H9 (cell line): Measurements from ENCODE around the gene SCAMP3. TPM values are rescaled to one million over a fixed set of nuclear protein-coding genes. Genes with fewer than 3 reads are reported as not detected.

Experiments
- DNase-seq: peaks from one replicate; pipeline ENCODE4 v3.0.0-alpha.2; 2017
- H2AFZ ChIP-seq: one replicate; pipeline ENCODE4 v1.6.1; 2013; ENCODE audit warnings: mild to moderate bottlenecking, low read length, control low read depth, moderate library complexity
- H2AK5ac ChIP-seq: 2 replicates; pipeline ENCODE4 v1.6.1; 2013; ENCODE audit warnings: low read length, control low read depth, mixed read lengths; ENCODE audit not compliant: insufficient read length
- H2BK120ac ChIP-seq: one replicate; pipeline ENCODE4 v1.6.1; 2013; ENCODE audit warnings: low read depth, mild to moderate bottlenecking, low read length, control low read depth, inconsistent platforms; ENCODE audit not compliant: poor library complexity, severe bottlenecking
- H2BK12ac ChIP-seq: 2 replicates; pipeline ENCODE4 v1.6.1; 2013; ENCODE audit warnings: low read length, control low read depth, mixed read lengths, low read depth; ENCODE audit not compliant: insufficient read length
- H2BK15ac ChIP-seq: 2 replicates; pipeline ENCODE4 v1.6.1; 2013; ENCODE audit warnings: low read depth, low read length, control low read depth
- H2BK20ac ChIP-seq: one replicate; pipeline ENCODE4 v1.6.1; 2013; ENCODE audit warnings: low read depth, mild to moderate bottlenecking, low read length, control low read depth, inconsistent platforms; ENCODE audit not compliant: poor library complexity, severe bottlenecking
- H2BK5ac ChIP-seq: 2 replicates; pipeline ENCODE4 v1.6.1; 2013; ENCODE audit warnings: low read length, control low read depth, mixed read lengths; ENCODE audit not compliant: insufficient read length
- H3K14ac ChIP-seq: 2 replicates; pipeline ENCODE4 v1.6.1; 2013; ENCODE audit warnings: low read length, control low read depth; ENCODE audit not compliant: insufficient read depth
- H3K18ac ChIP-seq: 2 replicates; pipeline ENCODE4 v1.6.1; 2013; ENCODE audit warnings: low read depth, mild to moderate bottlenecking, mixed read lengths, low read length, control low read depth; ENCODE audit not compliant: insufficient read length
- H3K23ac ChIP-seq: 2 replicates; pipeline ENCODE4 v1.6.1; 2013; ENCODE audit warnings: low read length, control low read depth, mixed read lengths, low read depth; ENCODE audit not compliant: insufficient read length
- H3K23me2 ChIP-seq: 2 replicates; pipeline ENCODE4 v1.6.1; 2013; ENCODE audit warnings: low read depth, mild to moderate bottlenecking, mixed read lengths, low read length, control low read depth; ENCODE audit not compliant: insufficient read length, poor library complexity, severe bottlenecking
- H3K27ac ChIP-seq: 2 replicates; pipeline ENCODE4 v1.5.1; 2013; ENCODE audit warnings: low read length, control low read depth, mixed read lengths, low read depth; ENCODE audit not compliant: insufficient read length
- H3K27me3 ChIP-seq: 2 replicates; pipeline ENCODE4 v1.6.1; 2013; ENCODE audit warnings: low read length, control low read depth, inconsistent platforms; ENCODE audit not compliant: insufficient read depth
- H3K4ac ChIP-seq: 2 replicates; pipeline ENCODE4 v1.6.1; 2013; ENCODE audit warnings: low read depth, mild to moderate bottlenecking, control low read depth, inconsistent platforms, low read length, moderate library complexity
- H3K4me1 ChIP-seq: 2 replicates; pipeline ENCODE4 v1.6.1; 2013; ENCODE audit warnings: low read length, control low read depth, inconsistent platforms; ENCODE audit not compliant: insufficient read depth
- H3K4me2 ChIP-seq: 2 replicates; pipeline ENCODE4 v1.6.1; 2013; ENCODE audit warnings: low read length, control low read depth, mixed read lengths; ENCODE audit not compliant: insufficient read length, insufficient read depth
- H3K56ac ChIP-seq: 2 replicates; pipeline ENCODE4 v1.6.1; 2013; ENCODE audit warnings: low read depth, mild to moderate bottlenecking, mixed read lengths, low read length, control low read depth; ENCODE audit not compliant: insufficient read length
- H3K79me1 ChIP-seq: 2 replicates; pipeline ENCODE4 v1.6.1; 2013; ENCODE audit warnings: low read depth, mild to moderate bottlenecking, moderate library complexity, low read length, control low read depth, inconsistent platforms; ENCODE audit not compliant: insufficient read depth, poor library complexity, severe bottlenecking
- H3K79me2 ChIP-seq: 2 replicates; pipeline ENCODE4 v1.6.1; 2013; ENCODE audit warnings: low read length, control low read depth, inconsistent platforms; ENCODE audit not compliant: insufficient read depth
- H3K9ac ChIP-seq: 2 replicates; pipeline ENCODE4 v1.6.1; 2013; ENCODE audit warnings: low read length, control low read depth, mixed read lengths; ENCODE audit not compliant: insufficient read length; ENCODE audit errors: extremely low read depth
- H3K9me3 ChIP-seq: one replicate; pipeline ENCODE4 v1.6.1; 2013; ENCODE audit warnings: low read depth, low read length, inconsistent platforms; ENCODE audit not compliant: control insufficient read depth
- H3T11ph ChIP-seq: one replicate; pipeline ENCODE4 v1.6.1; 2013; ENCODE audit warnings: mild to moderate bottlenecking, low read length, control low read depth, inconsistent platforms
- H4K20me1 ChIP-seq: one replicate; pipeline ENCODE4 v1.6.1; 2013; ENCODE audit not compliant: control insufficient read depth, insufficient read length, insufficient read depth
- H4K5ac ChIP-seq: 2 replicates; pipeline ENCODE4 v1.6.1; 2013; ENCODE audit warnings: low read depth, mild to moderate bottlenecking, mixed read lengths, low read length, control low read depth; ENCODE audit not compliant: insufficient read length
- H4K8ac ChIP-seq: replicated peaks from 2 replicates; pipeline ENCODE4 v1.6.1; 2013; ENCODE audit warnings: low read length, control low read depth, mixed read lengths, low read depth; ENCODE audit not compliant: insufficient read length
- H4K91ac ChIP-seq: 2 replicates; pipeline ENCODE4 v1.6.1; 2013; ENCODE audit warnings: low read depth, mild to moderate bottlenecking, moderate library complexity, mixed read lengths, low read length, control low read depth; ENCODE audit not compliant: insufficient read length
- H3K27ac Mint-ChIP-seq, 3 experiments: 2 replicates in 2 of 3; 3 replicates in 1 of 3; pipeline ENCODE4 v1.8.0; 2020 to 2021; ENCODE audit warnings: mixed read lengths in 3 of 3, mild to moderate bottlenecking in 1 of 3, moderate library complexity in 1 of 3
- H3K27me3 Mint-ChIP-seq: 2 replicates; pipeline ENCODE4 v1.8.0; 2021; ENCODE audit warnings: low read depth, mild to moderate bottlenecking, moderate library complexity, mixed read lengths
- H3K36me3 Mint-ChIP-seq, 3 experiments: 2 replicates in 2 of 3; 3 replicates in 1 of 3; pipeline ENCODE4 v1.8.0; 2020 to 2021; ENCODE audit warnings: low read depth in 3 of 3, mixed read lengths in 3 of 3; ENCODE audit not compliant: insufficient read depth in 1 of 3
- H3K4me1 Mint-ChIP-seq, 2 experiments: 2 replicates each; pipeline ENCODE4 v1.8.0; 2020; ENCODE audit warnings: mixed read lengths in 2 of 2
- H3K4me3 Mint-ChIP-seq, 2 experiments: 2 replicates in 1 of 2; 3 replicates in 1 of 2; pipeline ENCODE4 v1.8.0; 2020 to 2021; ENCODE audit warnings: mild to moderate bottlenecking in 2 of 2, mixed read lengths in 2 of 2, moderate library complexity in 1 of 2
- H3K9me3 Mint-ChIP-seq, 2 experiments: 2 replicates in 1 of 2; 3 replicates in 1 of 2; pipeline ENCODE4 v1.8.0; 2020; ENCODE audit warnings: mild to moderate bottlenecking in 2 of 2, mixed read lengths in 2 of 2, moderate library complexity in 1 of 2
- CTCF ChIP-seq: fragments of 200-600 bp; sonication (generic); conservative IDR thresholded peaks from 3 replicates; pipeline ENCODE4 v1.8.0; 2021; ENCODE audit warnings: antibody characterized with exemption, mild to moderate bottlenecking
- WGBS: extraction: QIAGEN DNeasy Blood & Tissue Kit; methylation state at CpG from one replicate; pipeline ENCODE4 v1.1.7; 2013; ENCODE audit warnings: missing lambda C conversion rate, low lambda C conversion rate, mixed read lengths; ENCODE audit not compliant: insufficient read length; ENCODE audit errors: extremely low coverage; 5-methylcytosine and 5-hydroxymethylcytosine counted together
- total RNA-seq: library from RNA; stranded (reverse); gene quantifications from 2 replicates; pipeline ENCODE4 v1.2.1, GENCODE V29; 2021

Gene SCAMP3
- total RNA-seq, 1 experiment from 2014 or later = 52.5 TPM

DNA sequence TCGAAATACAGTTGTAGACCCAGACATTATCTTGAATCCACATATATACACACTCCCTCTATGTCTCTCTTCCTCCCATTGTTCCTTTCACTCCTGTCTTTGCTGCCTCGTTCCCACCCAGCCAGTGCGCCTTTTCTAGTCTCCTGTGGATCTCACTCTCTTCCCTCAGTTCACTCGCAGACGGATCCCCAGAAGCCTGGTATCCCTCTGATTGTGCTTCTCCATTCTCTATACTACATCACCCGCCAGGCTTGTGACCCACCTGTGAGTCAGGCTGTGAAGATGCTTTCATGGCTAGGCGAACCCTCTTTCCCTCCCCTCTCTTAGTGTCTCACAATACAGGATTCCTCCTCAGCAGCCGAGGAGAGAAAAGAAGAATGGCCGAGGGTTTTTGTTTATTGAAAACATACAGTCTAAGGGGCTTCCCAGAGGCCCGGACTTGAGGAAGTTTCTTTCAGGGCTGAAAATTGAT, 16.6 kb upstream of the SCAMP3 start:
- 0 out of 5 replicates have a peak, but pooled peaks cover 0 to 2% of the 10 kb centered on the region in 2 experiments for H3K9me3 Mint-ChIP-seq
- H2BK15ac ChIP-seq = no peak overlapping the region
- no peak overlapping the region for H4K91ac ChIP-seq
- H3K36me3 Mint-ChIP-seq = peaks cover 1 to 10% (median 4%) of the 10 kb centered on the region in 3 experiments; a peak in 5 of 7 replicates
- no peak overlapping the region for H3K14ac ChIP-seq
- H3K27me3 ChIP-seq = no peaks in the 10 kb centered on the region
- H2BK5ac ChIP-seq = no peak overlapping the region
- no peaks in the 10 kb centered on the region for H4K20me1 ChIP-seq
- no peak overlapping the region for H3K23ac ChIP-seq
- H2AFZ ChIP-seq = no peak overlapping the region
- no peaks in the 10 kb centered on the region for H3K79me1 ChIP-seq
- no peak overlapping the region for H2AK5ac ChIP-seq
- H2BK20ac ChIP-seq = no peak overlapping the region
- H3K4me2 ChIP-seq = peak overlapping the region; percentile 26
- H3K4me1 ChIP-seq = peaks cover 6% of the 10 kb centered on the region; the same call in 1 of the 2 replicates
- H3K79me2 ChIP-seq = no peaks in the 10 kb centered on the region
- no peak overlapping the region for H3K4ac ChIP-seq
- no peak overlapping the region for H4K8ac ChIP-seq
- H2BK12ac ChIP-seq = no peak overlapping the region
- peak overlapping the region in 2 of 3 experiments; percentile 48 to 78; a peak in 5 of 7 replicates for H3K27ac Mint-ChIP-seq
- peak overlapping the region; percentile 67 to 83; a peak in 4 of 5 replicates for H3K4me3 Mint-ChIP-seq
- no peak overlapping the region for H3K9ac ChIP-seq
- H3K9me3 ChIP-seq = no peaks in the 10 kb centered on the region
- no peak overlapping the region for H3K56ac ChIP-seq
- H3K27me3 Mint-ChIP-seq = peaks cover 4% of the 10 kb centered on the region; the same call in 1 of the 2 replicates
- H3K4me1 Mint-ChIP-seq = peaks cover 25 to 28% of the 10 kb centered on the region in 2 experiments
- no peak overlapping the region for H2BK120ac ChIP-seq
- no peak overlapping the region for H4K5ac ChIP-seq
- no peak overlapping the region for H3T11ph ChIP-seq
- peaks cover 13% of the 10 kb centered on the region for H3K23me2 ChIP-seq
- TF ChIP-seq CTCF = no peak
- no peak overlapping the region for H3K27ac ChIP-seq
- H3K18ac ChIP-seq = no peak overlapping the region
- no peak for DNase-seq
- WGBS = no CpG with 5 or more reads among the region's 10 CpGs
